GM10248 (cell line): ENCODE results near the gene WFDC2.
A peak's percentile ranks its signal among the peaks of the same experiment; 100 is the strongest.

ENCODE experiments used
- CTCF ChIA-PET: fragments of 300-600 bp; sonication (Branson Sonifier 250); formaldehyde crosslinking; extraction: SDS; loops from one replicate; lab custom pipeline; 2021; ENCODE audit warnings: antibody characterized with exemption; lab: Yijun Ruan, JAX
- POLR2A ChIA-PET: fragments of 350-650 bp; sonication (Branson Sonifier 250); formaldehyde crosslinking; extraction: SDS; loops from one replicate; lab custom pipeline; 2020; ENCODE audit warnings: antibody characterized with exemption; lab: Yijun Ruan, JAX
- DNase-seq: peaks from one replicate; pipeline ENCODE4 v3.0.0; 2012; ENCODE audit errors: extremely low spot score
- CTCF ChIP-seq: IDR thresholded peaks from 2 replicates; pipeline ENCODE4 v1.5.1; 2012; ENCODE audit warnings: mild to moderate bottlenecking, low read depth; ENCODE audit errors: extremely low read depth, missing control alignments, control extremely low read depth

WFDC2 gene

GRCh38 chr20:45427236-45428149 lies 42.1 kb upstream of the WFDC2 start:
- TF ChIP-seq CTCF: no peak
- ChIA-PET CTCF (interaction anchor here (1.0 to 16.3 kb wide), 3 partner anchors 9 to 100 kb away, joined by 3 to 488 read pairs (median 20); partner anchors contain the start of genes SYS1 and TP53TG5), POLR2A (no interaction called here)
- DNase-seq: no peak

GRCh38 chr20:45429618-45430017 lies 39.9 kb upstream of the WFDC2 start:
- ChIA-PET CTCF (interaction anchor here (1.0 to 16.3 kb wide), 5 partner anchors 11 to 106 kb away, joined by 3 to 488 read pairs (median 8); partner anchors contain the start of genes SYS1 and TP53TG5), POLR2A (no interaction called here)
- TF ChIP-seq CTCF: no peak
- DNase-seq: no peak

- CTCF ChIA-PET: interaction anchor here (0.6 to 16.3 kb wide), 4 partner anchors 14 to 353 kb away, joined by 3 to 488 read pairs (median 21); partner anchors contain the start of genes SYS1 and TP53TG5
- no peak for TF ChIP-seq CTCF
- POLR2A ChIA-PET: no interaction called here
- peak; percentile 56 for DNase-seq
These were observed 37.3 kb upstream of the WFDC2 start for GRCh38 chr20:45432294-45432693.

- no peak for TF ChIP-seq CTCF
- POLR2A ChIA-PET: no interaction called here
- DNase-seq: no peak
- CTCF ChIA-PET: interaction anchor here (1.7 to 16.3 kb wide), 4 partner anchors 13 to 64 kb away, joined by 5 to 488 read pairs (median 24); partner anchors contain the start of genes SYS1 and TP53TG5
These were observed 36.2 kb upstream of the WFDC2 start for GRCh38 chr20:45433316-45433715.

- ChIA-PET POLR2A (no interaction called here), CTCF (interaction anchor here (1.7 to 16.3 kb wide), 5 partner anchors 12 to 115 kb away, joined by 5 to 488 read pairs (median 37); partner anchors contain the start of genes SYS1 and TP53TG5)
- DNase-seq: no peak
- TF ChIP-seq CTCF: no peak
These were observed 35.6 kb upstream of the WFDC2 start for GRCh38 chr20:45433976-45434375.

GRCh38 chr20:45436732-45437485 lies 32.6 kb upstream of the WFDC2 start:
- ChIA-PET POLR2A (interaction anchor here (0.5 to 1.1 kb wide), 2 partner anchors 74 to 335 kb away, joined by 7 to 8 read pairs; partner anchors contain the start of gene SYS1), CTCF (interaction anchor here (0.6 to 16.3 kb wide), 45 partner anchors 9 to 534 kb away, joined by 3 to 488 read pairs (median 7); partner anchors contain the start of genes PIGT, SYS1, TP53TG5 and WFDC2)
- TF ChIP-seq CTCF: peak; percentile 86
- peak; percentile 86 for DNase-seq
